ENCODE data around the gene CCDC57. TPM values are rescaled to one million over a fixed set of nuclear protein-coding genes. Genes with fewer than 3 reads are reported as not detected.
"Not testable (repeated sequence)": the region's sequence is repeated elsewhere in the genome, so short reads cannot be mapped to it uniquely, and the experiment has no call there.

The CCDC57 gene
- total and polyA plus RNA-seq, 8 donors, result 43.9 to 166 (median 75.4) TPM

DNA sequence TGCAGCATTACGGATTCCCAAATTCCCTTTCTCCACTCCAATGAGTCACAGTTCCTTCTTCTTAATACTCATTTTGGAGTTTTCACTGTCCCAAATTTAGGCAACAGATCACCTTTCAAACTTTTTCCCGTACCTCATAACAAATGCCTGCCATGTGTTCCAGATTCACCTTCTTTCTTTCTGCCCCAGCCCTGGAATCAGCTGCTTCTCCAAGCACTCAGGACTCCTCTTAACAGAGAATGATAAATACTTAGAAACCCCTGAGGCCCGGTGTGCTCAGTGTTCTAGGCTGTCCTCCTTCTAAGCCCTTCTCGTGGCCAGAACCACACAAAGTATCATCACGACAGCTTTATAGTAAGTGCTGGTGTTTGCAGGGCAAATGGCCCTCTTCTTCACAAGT lies 45.9 kb upstream of the CCDC57 start:
- 70 to 82% (median 73%) methylated on average over 5 of the region's 5 CpGs for WGBS, 5 donors
- Histone ChIP-seq H3K9me3 (no peaks in the 10 kb centered on the region), H3K27ac (peak overlapping the region in 2 of 5 donors; percentile 5 to 42), H3K27me3 (no peaks in the 10 kb centered on the region), H3K4me3 (no peak overlapping the region), H3K36me3 (peaks cover 78 to 99% (median 98%) of the 10 kb centered on the region in 4 donors), H3K4me1 (peaks cover 4 to 47% (median 16%) of the 10 kb centered on the region in 4 donors)
- no peak for TF ChIP-seq POLR2AphosphoS5 (IDR thresholded peaks at IDR 0.05)
- intact Hi-C loops (cut with DNase I; ENCODE audit: low total_unique reads), result no loop called here
- no peak for DNase-seq

DNA sequence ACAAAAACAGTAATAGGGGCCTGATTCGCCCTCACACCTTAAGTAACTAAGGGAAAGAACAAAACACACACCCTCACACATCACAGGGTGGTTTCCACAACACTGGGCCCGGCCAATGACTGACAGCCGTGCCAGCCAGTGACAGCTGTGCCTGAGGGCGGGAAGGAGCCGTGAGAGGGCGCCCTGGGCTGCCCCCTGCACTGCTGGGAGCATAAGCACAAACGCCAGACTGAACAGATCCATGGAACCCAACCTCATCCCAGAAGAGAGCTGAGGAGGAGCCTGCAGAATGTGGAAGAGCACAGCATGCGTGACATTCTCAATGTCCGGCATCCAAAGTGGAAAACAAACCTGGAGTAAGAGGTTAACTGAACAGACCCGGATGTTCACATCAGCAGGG lies 44.8 kb upstream of the CCDC57 start:
- Histone ChIP-seq H3K9me3 (no peaks in the 10 kb centered on the region), H3K27ac (peak overlapping the region; percentile 5 to 60 (median 11)), H3K4me3 (no peak overlapping the region), H3K4me1 (peaks cover 0 to 36% (median 13%) of the 10 kb centered on the region in 4 donors), H3K36me3 (peaks cover 80 to 99% (median 98%) of the 10 kb centered on the region in 4 donors), H3K27me3 (no peaks in the 10 kb centered on the region)
- DNase-seq, result peak; percentile 78 to 79
- 33 to 44% (median 34%) methylated on average over 10 of the region's 10 CpGs for WGBS, 5 donors
- intact Hi-C loops (cut with DNase I; ENCODE audit: low total_unique reads), result no loop called here
- TF ChIP-seq, protein P1, sequence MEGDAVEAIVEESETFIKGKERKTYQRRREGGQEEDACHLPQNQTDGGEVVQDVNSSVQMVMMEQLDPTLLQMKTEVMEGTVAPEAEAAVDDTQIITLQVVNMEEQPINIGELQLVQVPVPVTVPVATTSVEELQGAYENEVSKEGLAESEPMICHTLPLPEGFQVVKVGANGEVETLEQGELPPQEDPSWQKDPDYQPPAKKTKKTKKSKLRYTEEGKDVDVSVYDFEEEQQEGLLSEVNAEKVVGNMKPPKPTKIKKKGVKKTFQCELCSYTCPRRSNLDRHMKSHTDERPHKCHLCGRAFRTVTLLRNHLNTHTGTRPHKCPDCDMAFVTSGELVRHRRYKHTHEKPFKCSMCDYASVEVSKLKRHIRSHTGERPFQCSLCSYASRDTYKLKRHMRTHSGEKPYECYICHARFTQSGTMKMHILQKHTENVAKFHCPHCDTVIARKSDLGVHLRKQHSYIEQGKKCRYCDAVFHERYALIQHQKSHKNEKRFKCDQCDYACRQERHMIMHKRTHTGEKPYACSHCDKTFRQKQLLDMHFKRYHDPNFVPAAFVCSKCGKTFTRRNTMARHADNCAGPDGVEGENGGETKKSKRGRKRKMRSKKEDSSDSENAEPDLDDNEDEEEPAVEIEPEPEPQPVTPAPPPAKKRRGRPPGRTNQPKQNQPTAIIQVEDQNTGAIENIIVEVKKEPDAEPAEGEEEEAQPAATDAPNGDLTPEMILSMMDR (IDR thresholded peaks at IDR 0.05), result no peak

DNA sequence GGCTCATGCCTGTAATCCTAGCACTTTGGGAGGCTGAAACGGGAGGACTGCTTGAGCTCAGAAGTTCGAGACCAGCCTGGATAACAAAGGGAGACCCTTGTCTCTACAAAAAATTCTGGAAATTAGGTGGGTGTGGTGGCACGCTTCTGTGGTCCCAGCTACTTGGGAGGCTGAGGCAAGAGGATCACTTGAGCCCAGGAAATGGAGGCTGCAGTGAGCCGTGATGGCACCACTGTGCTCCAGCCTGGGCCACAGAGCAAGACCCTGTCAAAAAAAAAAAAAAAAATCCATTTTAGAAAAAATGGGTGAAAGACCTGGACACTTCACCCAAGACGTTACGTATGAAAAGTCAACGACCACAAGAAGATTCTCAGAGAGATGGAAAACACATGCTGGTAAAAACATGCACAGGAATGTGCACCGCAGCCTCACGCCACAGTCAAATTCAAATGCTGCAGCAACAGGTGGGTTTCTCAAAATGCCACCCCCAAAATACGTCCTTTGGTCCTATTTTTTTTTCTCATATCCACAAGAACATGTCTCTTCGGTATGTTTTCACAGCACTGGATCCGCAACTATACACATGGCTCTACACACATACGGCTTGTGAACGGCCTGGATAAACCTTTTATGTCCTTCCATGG lies 43.7 kb upstream of the CCDC57 start:
- Histone ChIP-seq H3K27me3 (no peaks in the 10 kb centered on the region), H3K4me1 (peaks cover 0 to 29% (median 8%) of the 10 kb centered on the region in 4 donors), H3K36me3 (peaks cover 80 to 99% (median 98%) of the 10 kb centered on the region in 4 donors), H3K4me3 (no peak overlapping the region), H3K27ac (peak overlapping the region in 3 of 5 donors; percentile 0 to 60 (median 6)), H3K9me3 (no peaks in the 10 kb centered on the region)
- intact Hi-C loops (cut with DNase I; ENCODE audit: low total_unique reads), result no loop called here
- WGBS, 5 donors, result 90 to 93% (median 92%) methylated on average over 14 of the region's 14 CpGs
- DNase-seq, result no peak
- TF ChIP-seq POLR2AphosphoS5 (IDR thresholded peaks at IDR 0.05), result no peak
- TF ChIP-seq EP300 (IDR thresholded peaks at IDR 0.05), result no peak
- TF ChIP-seq, protein P1 (IDR thresholded peaks at IDR 0.05), result no peak

DNA sequence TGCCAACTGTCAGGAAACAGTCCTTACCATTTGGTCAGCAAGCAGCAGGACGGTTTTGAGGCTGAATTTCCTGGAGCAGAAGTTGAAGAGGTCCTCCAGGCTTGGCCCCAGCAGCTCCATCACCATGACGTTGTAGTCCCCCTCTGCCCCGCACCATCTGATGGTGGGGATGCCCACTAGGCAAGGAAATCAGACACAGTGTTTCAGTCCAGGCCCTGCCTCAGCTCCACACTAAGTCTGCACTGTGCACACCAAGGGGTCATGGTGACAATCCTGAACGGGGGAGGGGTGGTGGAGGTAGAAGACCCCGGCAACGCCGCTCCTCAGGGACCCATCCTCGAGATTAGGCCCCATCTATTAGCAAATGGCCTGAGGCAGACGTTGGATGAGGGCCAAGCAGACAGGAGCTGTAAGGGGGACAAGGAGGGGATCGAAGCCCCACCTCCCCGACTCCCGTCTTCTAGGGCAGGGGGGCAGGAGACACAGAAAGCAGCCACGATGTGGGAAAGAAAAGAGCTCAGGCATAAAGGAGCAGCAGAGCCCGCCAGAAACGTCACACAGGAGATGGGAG lies 42.8 kb upstream of the CCDC57 start:
- Histone ChIP-seq H3K4me1 (peaks cover 3 to 34% (median 8%) of the 10 kb centered on the region in 4 donors), H3K9me3 (no peaks in the 10 kb centered on the region), H3K27ac (peak overlapping the region in 2 of 5 donors; percentile 0 to 18), H3K27me3 (no peaks in the 10 kb centered on the region), H3K36me3 (peaks cover 80 to 99% (median 98%) of the 10 kb centered on the region in 4 donors), H3K4me3 (no peak overlapping the region)
- TF ChIP-seq EP300 (IDR thresholded peaks at IDR 0.05) (no peak), POLR2A (IDR thresholded peaks at IDR 0.05) (no peak), POLR2AphosphoS5 (IDR thresholded peaks at IDR 0.05) (no peak)
- TF ChIP-seq, protein P1 (IDR thresholded peaks at IDR 0.05), result no peak
- DNase-seq, result no peak
- WGBS, 5 donors, result 82 to 88% (median 88%) methylated on average over 15 of the region's 15 CpGs
- intact Hi-C loops (cut with DNase I; ENCODE audit: low total_unique reads), result no loop called here

DNA sequence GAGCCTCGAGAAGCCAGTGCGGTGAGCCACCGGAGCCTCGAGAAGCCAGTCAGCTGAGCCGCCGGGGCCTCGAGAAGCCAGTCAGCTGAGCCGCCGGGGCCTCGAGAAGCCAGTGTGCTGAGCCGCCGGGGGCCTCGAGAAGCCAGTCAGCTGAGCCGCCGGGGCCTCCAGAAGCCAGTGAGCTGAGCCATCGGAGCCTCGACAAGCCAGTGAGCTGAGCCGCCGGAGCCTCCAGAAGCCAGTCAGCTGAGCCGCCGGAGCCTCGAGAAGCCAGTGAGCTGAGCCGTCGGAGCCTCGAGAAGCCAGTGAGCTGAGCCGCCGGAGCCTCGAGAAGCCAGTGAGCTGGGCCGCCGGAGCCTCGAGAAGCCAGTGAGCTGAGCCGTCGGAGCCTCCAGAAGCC lies 42.1 kb upstream of the CCDC57 start:
- H3K4me3 ChIP-seq; H3K27me3 ChIP-seq; H3K27ac ChIP-seq; H3K9me3 ChIP-seq; intact Hi-C loops (cut with DNase I; ENCODE audit: low total_unique reads); DNase-seq: not testable (repeated sequence)
- Histone ChIP-seq H3K36me3 (peaks cover 80 to 99% (median 98%) of the 10 kb centered on the region in 4 donors), H3K4me1 (peaks cover 6 to 41% (median 8%) of the 10 kb centered on the region in 4 donors)
- 96 to 99% (median 97%) methylated on average over 24 to 33 of the region's 33 CpGs for WGBS, 5 donors

DNA sequence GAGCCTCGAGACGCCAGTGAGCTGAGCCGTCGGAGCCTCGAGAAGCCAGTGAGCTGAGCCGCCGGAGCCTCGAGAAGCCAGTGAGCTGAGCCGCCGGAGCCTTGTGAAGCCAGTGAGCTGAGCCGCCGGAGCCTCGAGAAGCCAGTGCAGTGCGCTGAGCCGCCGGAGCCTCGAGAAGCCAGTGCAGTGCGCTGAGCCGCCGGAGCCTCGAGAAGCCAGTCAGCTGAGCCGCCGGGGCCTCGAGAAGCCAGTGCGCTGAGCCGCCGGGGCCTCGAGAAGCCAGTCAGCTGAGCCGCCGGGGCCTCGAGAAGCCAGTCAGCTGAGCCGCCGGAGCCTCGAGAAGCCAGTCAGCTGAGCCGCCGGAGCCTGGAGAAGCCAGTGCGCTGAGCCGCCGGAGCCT lies 41.5 kb upstream of the CCDC57 start:
- DNase-seq, H3K4me3 ChIP-seq: not testable (repeated sequence)
- 96 to 99% (median 97%) methylated on average over 11 to 39 of the region's 39 CpGs for WGBS, 5 donors

More for the DNA sequence above, 41.5 kb upstream of the CCDC57 start:
- H3K9me3 ChIP-seq; H3K27ac ChIP-seq; intact Hi-C loops (cut with DNase I; ENCODE audit: low total_unique reads); H3K27me3 ChIP-seq: not testable (repeated sequence)
- H3K4me1 ChIP-seq, result peaks cover 6 to 41% (median 8%) of the 10 kb centered on the region in 4 donors
- peaks cover 80 to 99% (median 98%) of the 10 kb centered on the region in 4 donors for H3K36me3 ChIP-seq

Data from stomach (tissue), 9 donors.